Omental fat pad (tissue), 4 donors: ENCODE data around the gene SNX32. TPM values are rescaled to one million over a fixed set of nuclear protein-coding genes. Genes with fewer than 3 reads are reported as not detected.

Experiments used
- ATAC-seq: fragments of 150-250 bp; one replicate; pipeline ENCODE4 v1.9.1; 2016; ENCODE audit warnings: mild to moderate bottlenecking, moderate library complexity; ENCODE audit not compliant: low FRiP score
- DNase-seq: peaks from one replicate; pipeline ENCODE4 v3.0.0-alpha.2; 2019; ENCODE audit warnings: low spot score
- total RNA-seq, 4 donors: library from RNA; depleted of rRNA; stranded (reverse); fragments of >200 nt; gene quantifications; one replicate each; pipeline ENCODE4 v1.1.0, GENCODE V29; 2016
- TF ChIP-seq, protein P1 (sequence below), 3 donors: fragments of 450-650 bp; IDR thresholded peaks; one replicate each; pipeline ENCODE4 v1.5.1; 2016 to 2017; ENCODE audit warnings: antibody characterized with exemption in 3 of 3, mild to moderate bottlenecking in 3 of 3, moderate library complexity in 2 of 3

SNX32 gene
- total RNA-seq, 4 donors from 2014 or later = 0.79 to 1.6 (median 1.1) TPM

DNA sequence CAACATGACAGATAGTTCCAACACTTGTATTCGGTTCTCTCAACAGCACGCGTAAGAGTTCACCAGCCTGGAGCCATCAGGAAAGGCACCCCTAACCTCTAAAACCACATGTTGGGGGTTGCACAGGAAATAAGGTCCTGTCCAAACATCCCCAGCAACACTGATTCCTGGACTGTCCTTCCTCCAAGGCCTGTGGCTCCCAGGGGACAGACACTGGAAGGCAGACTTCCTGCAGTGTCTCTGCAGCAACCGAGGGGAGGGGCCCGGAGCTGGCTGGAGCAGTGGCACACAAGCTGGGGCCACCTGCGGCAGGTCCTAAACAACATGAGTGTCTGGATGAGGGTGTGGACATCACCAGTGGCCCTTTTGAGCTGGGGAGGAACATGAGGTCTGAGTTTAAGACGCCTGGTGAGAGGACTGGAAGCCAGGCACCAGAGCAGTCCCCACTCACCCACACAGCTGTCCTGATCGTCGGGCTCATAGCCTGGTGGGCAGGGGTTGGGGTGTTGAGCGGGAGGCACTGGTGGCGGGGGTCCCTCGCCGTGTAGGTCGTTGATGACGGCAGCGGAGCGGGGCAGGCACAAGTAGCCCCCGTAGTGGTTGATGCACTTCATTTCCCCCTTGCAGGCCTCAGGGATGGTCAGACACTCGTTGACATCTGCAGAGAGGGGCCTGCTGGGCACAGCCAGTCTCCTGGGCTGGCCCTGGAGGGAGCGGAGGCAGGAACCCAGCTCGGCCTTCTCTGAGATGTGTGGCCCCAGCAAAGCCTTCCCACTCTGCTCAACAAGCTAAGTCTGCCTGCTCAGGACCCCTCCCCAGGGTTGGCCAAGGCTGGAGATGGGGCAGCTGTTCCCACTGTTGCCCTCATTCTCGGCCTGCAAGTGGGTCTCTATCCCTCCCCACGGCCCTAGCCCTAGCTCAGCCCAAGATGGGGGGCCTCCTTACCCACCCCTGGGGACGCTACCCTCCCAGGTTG is 37.2 kb downstream of the SNX32 start:
- TF ChIP-seq, protein P1, sequence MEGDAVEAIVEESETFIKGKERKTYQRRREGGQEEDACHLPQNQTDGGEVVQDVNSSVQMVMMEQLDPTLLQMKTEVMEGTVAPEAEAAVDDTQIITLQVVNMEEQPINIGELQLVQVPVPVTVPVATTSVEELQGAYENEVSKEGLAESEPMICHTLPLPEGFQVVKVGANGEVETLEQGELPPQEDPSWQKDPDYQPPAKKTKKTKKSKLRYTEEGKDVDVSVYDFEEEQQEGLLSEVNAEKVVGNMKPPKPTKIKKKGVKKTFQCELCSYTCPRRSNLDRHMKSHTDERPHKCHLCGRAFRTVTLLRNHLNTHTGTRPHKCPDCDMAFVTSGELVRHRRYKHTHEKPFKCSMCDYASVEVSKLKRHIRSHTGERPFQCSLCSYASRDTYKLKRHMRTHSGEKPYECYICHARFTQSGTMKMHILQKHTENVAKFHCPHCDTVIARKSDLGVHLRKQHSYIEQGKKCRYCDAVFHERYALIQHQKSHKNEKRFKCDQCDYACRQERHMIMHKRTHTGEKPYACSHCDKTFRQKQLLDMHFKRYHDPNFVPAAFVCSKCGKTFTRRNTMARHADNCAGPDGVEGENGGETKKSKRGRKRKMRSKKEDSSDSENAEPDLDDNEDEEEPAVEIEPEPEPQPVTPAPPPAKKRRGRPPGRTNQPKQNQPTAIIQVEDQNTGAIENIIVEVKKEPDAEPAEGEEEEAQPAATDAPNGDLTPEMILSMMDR (IDR thresholded peaks at IDR 0.05) = no peak
- DNase-seq = no peak
- ATAC-seq = no peak

DNA sequence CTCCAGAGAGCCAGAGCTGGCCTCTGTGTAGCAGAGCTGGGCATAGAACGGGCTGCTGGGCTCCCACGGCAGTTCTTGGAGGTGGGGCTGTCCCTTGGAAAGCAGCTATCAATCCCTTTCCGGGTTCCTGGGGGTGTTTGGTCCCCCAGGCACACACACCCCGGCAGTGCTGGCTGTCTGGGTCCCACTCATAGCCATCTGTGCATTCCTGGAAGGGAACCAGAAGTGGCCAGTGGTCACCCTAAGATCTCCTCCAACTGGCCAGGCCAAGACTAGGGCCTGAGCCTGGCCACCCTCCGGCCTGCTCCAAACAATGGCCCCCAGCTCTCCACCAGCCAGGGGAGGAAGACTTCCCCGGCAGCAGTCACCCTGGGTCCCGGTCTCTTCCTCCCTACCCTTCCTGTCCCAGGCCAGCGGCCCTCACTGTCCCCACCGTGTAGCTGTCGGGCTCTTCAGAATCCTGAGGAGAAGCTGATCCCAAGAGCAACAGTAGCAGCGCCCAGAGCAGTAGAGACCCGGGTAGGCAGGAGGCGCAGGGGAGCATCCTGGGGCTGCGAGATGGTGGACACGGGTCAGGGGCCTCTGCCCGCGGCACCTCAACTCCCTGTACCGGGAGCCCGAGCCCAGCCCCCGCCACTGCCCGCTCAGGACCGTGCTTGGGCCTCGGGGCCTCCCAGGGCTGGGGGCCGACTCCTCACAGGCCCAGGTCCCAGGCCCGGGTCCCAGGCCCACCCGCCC is 38.2 kb downstream of the SNX32 start:
- DNase-seq (no peak), ATAC-seq (peak; percentile 56)
- TF ChIP-seq, protein P1 (IDR thresholded peaks at IDR 0.05) = no peak

DNA sequence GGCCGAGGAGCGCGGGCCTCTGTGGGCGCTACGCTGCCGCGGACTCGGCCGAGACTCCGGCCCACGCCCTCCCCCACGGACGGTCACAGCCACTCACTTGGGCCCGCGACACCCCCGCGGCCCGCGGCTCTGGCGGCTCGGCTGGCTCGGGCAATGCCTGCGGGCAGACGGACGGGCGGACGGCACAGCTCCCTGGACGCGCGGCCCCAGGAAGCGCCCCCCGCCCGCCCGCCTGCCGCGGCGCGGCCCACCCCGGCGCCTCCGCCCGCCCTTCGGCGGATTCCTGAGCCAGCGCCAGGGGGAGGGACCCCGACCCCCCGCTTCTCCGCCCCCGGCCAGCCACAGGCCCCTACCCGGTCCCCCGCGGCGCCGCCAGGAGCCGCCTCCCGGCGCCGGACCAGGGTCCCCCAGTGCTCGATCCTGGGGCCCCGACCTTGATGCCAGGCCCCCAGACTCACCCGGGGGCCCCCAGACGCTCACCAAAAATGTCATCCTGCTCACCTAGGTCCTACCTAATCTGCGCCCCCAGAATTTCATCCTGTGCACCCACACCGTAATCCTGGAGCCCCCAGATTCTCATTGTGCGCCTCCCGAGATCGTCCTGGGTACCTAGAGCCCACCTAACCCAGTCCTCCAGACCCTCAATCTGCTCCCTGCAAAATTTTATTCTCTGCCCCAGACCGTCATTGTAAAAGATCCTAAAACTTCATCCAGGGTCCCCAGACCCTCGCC is 39.0 kb downstream of the SNX32 start, which contains the start of gene EFEMP2:
EFEMP2 (minus strand) TSS at position 215 of the 732 bp plus-strand sequence. CDS start 446 bp downstream, outside the sequence.
- TF ChIP-seq, protein P1 (IDR thresholded peaks at IDR 0.05) = no peak
- peak; percentile 16 for ATAC-seq
- DNase-seq = no peak

DNA sequence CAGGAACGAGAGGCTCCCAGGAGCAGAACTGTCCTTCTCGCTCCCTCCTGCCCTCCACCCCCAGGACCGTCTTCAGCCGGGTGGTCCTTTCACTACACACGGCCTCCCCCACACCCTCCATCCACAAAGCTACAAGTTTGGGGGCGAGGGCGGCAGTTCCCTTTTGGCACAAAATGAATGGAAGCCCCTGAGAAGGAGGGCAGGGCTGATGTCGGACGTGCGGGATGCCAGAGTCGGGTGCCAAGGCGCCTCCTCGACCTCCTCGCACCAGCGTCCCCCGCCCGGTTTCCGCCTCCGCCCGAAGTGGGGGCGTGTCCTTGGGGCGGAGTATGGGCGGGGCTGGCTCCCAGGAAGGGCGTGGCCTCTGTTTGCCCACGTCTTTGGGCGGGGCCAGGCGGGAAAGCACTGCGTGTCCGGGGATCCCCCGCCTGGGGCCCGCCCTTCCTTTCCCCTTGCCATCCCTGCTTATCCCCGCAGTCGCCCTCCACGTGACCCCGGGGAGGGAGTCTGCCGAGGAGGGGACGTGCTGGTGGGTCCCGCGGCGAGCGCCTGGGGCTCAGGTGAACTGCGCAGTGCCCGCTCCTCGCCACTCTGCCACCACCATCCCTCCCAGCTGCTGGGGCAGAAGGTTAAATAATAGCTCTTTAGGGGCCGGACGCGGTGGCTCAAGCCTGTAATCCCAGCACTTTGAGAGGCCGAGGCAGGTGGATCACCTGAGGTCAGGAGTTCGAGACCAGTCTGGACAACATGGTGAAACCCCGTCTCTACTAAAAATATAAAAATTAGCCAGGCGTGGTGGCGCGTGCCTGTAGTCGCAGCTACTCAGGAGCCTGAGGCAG is 39.8 kb downstream of the SNX32 start:
- peak; percentile 91 for DNase-seq
- ATAC-seq = peak; percentile 87
- TF ChIP-seq, protein P1 (IDR thresholded peaks at IDR 0.05) = no peak

DNA sequence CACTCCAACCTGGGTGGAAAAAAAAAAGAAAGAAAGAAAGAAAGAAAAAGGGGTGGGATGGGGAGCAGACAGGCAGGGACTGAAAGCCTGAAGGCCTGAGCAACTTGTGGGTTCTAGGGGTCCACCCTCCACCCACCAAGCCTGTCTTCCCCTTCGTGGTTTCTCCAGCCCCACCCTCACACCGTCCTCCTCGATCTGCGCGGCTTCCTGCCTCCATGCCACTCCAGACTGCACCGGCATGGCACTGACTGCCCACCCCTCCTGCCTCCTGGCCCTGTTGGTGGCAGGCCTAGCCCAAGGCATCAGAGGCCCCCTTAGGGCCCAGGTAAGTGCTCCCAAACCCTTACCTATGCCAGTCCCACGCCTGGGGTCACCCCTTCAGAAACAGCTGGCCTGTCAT is 45.9 kb downstream of the SNX32 start, which contains the start of gene CTSW:
CTSW (plus strand) TSS at position 221 of the 400 bp plus-strand sequence; CDS start at position 239, 18 bp downstream.
- ATAC-seq = no peak
- DNase-seq = no peak
- TF ChIP-seq, protein P1 (IDR thresholded peaks at IDR 0.05) = no peak

GRCh38 chr11:65880027-65880426 is 46.3 kb downstream of the SNX32 start:
- DNase-seq (no peak), ATAC-seq (no peak)
- TF ChIP-seq, protein P1 (IDR thresholded peaks at IDR 0.05) = no peak
